ENCODE data around the gene RENBP. TPM values are rescaled to one million over a fixed set of nuclear protein-coding genes. Genes with fewer than 3 reads are reported as not detected.
"Not testable (repeated sequence)": the region's sequence is repeated elsewhere in the genome, so short reads cannot be mapped to it uniquely, and the experiment has no call there.

Gene RENBP
- total RNA-seq (2014; rRNA removed; shearing (Covaris generic); ENCODE audit: low replicate concordance): 13.5 and 15.5 TPM in 2 replicates

- no peak for DNase-seq (ENCODE audit: low read depth)
- in situ Hi-C loops (cut with HindIII; ENCODE audit: low pct_unique_long_range_greater_than_20kb, low sequenced_read_pairs): no loop called here
Observed at GRCh38 chrX:153944140-153944799, at the start of gene RENBP. TSS of gene RENBP (minus strand) at chrX:153944643. CDS start at chrX:153944610, 33 bp downstream.

DNA sequence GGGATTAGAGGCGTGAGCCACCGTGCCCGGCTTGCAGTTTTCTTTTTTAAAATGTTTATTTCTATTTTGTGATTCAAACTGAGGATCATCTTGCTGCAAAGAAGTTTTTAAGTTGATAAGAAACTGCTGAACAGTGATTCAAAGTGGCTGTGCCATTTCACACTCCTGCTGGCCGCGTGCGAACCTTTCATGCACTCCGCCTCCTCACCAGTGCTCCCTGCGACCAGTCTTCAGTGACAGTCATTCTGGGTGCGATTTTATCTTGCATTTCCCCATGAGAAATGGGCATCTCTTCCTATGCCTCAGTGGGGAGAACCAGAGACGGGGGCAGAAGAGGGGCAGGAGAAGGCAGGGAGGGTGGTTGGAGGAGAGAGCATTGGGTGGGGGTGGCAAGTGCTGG, 49.5 kb upstream of the RENBP start:
- in situ Hi-C loops (cut with HindIII; ENCODE audit: low pct_unique_long_range_greater_than_20kb, low sequenced_read_pairs): no loop called here
- DNase-seq (ENCODE audit: low read depth): no peak

- in situ Hi-C loops (cut with HindIII; ENCODE audit: low pct_unique_long_range_greater_than_20kb, low sequenced_read_pairs): no loop called here
- DNase-seq (ENCODE audit: low read depth): no peak
Observed at GRCh38 chrX:153993079-153993478, 48.6 kb upstream of the RENBP start.

- in situ Hi-C loops (cut with HindIII; ENCODE audit: low pct_unique_long_range_greater_than_20kb, low sequenced_read_pairs): no loop called here
- no peak for DNase-seq (ENCODE audit: low read depth)
Observed at GRCh38 chrX:153992180-153992579, 47.7 kb upstream of the RENBP start.

GRCh38 chrX:153991013-153991580, 46.7 kb upstream of the RENBP start:
- in situ Hi-C loops (cut with HindIII; ENCODE audit: low pct_unique_long_range_greater_than_20kb, low sequenced_read_pairs): no loop called here
- DNase-seq (ENCODE audit: low read depth): no peak

DNA sequence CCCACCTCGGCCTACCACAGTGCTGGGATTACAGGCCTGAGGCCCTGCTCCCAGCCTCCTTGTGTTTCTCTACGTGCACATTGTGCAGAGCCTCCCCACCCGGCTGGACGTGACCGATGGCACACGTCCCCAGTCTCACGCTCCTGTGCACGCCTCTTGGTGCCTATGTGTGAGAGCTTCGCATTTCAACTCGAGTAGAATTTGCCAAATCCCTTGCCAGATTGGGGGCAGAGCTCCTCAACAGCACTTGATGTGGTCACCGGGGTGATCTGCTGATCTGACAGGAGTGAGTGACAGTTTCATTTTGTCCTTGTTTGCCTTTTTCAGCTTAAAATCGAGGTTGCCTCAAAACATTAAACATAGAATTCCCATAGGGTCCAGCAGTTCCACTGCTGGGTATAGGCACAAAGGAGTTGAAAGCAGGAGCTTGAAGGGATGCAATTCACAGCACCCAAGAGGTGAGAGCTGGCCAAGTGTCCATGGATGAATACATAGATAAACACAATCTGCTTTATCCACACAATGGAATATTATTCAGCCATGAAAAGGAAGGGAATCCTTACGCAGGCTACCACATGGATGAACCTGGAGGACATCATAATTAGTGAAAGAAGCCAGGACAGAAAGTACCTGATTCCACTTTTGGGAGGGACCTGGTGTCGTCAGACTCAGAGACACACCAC, 45.7 kb upstream of the RENBP start:
- no peak for DNase-seq (ENCODE audit: low read depth)
- in situ Hi-C loops (cut with HindIII; ENCODE audit: low pct_unique_long_range_greater_than_20kb, low sequenced_read_pairs): no loop called here

DNA sequence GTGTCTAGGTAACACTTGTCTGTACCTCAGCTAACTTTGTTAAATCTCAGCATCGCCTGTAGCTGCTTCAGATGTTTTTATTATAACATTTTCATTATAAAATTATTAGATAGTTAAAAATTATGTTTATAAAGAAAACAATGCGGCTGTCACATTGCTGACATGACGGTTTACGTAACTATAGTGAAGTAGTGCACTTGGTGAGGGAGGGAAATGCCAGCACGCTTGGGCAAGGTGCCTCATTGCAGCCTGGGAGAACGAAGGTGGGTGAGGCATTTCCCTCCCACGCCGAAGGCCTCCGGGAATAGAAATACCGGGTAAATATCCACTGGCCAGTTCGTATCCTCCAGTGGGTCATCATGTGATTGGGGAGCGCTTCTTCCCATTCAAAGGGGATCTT, 44.0 kb upstream of the RENBP start:
- in situ Hi-C loops (cut with HindIII; ENCODE audit: low pct_unique_long_range_greater_than_20kb, low sequenced_read_pairs): no loop called here
- DNase-seq (ENCODE audit: low read depth): no peak

DNA sequence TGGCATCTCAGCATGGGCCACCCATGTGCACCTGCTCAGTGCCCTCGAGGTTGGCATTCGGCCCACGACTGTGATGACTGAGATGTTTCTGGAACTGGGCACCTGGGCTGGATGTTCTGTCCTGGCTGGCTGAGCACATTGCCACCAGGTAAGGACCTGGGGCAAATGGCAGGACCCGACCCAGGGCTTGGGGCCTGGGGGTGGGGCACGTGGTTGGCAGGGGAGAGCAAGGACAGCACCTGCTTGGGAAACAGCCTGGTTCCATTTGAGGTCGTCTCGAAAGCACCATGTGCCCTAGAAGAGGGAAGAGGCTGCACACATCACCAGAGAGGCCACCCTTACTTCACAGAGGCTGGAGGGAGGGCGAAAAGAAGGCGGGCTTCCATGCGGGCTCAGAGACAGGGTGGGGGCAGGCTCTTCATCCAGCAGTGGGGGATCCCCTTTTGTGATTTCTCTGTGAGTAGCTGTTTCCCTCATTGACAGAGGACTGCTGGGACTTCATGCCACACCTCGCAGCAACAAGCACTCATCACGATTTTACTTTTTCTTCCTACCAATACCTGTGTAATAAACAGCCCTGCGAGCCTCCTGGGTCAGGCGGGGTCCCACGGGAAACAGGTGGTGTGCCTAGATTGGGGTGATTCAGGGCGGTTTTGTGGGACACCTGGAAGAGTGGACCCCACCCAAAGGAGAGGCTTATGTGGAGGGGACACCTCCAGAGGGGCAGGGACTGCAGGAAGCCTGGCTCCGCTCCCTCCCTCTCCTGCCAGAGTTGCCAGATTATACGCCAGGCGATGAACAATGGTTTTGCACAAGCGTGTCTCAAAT, 40.1 kb upstream of the RENBP start:
- in situ Hi-C loops (cut with HindIII; ENCODE audit: low pct_unique_long_range_greater_than_20kb, low sequenced_read_pairs): no loop called here

GRCh38 chrX:153983321-153983801, 38.9 kb upstream of the RENBP start:
- DNase-seq (ENCODE audit: low read depth): no peak
- in situ Hi-C loops (cut with HindIII; ENCODE audit: low pct_unique_long_range_greater_than_20kb, low sequenced_read_pairs): no loop called here

More for the DNA sequence above, 40.1 kb upstream of the RENBP start:
- no peak for DNase-seq (ENCODE audit: low read depth)

DNA sequence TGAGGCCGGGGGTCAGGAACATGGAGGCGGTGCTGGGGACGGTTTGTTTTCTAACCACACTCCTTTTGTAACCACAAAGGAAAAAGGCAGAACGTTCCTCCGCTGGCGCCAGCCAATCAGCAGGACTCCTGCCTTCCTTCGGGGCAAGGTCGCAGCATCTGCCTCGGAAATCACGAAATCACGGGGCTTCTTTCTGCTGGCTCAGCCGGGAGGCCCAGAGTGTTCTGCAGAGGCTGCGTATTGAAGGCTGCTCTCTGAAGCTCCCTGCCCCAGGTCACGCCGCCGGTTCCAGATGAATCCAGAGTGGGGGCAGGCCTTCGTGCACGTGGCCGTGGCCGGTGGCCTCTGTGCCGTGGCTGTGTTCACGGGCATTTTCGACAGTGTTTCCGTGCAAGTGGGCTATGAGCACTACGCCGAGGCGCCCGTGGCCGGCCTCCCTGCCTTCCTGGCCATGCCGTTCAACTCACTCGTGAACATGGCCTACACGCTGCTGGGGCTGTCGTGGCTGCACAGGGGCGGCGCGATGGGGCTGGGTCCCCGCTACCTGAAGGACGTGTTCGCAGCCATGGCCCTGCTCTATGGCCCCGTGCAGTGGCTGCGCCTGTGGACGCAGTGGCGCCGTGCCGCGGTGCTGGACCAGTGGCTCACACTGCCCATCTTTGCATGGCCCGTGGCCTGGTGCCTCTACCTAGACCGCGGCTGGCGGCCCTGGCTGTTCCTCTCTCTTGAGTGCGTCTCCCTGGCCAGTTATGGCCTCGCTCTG, 37.5 kb upstream of the RENBP start:
- DNase-seq (ENCODE audit: low read depth): no peak
- in situ Hi-C loops (cut with HindIII; ENCODE audit: low pct_unique_long_range_greater_than_20kb, low sequenced_read_pairs): no loop called here

- in situ Hi-C loops (cut with HindIII; ENCODE audit: low pct_unique_long_range_greater_than_20kb, low sequenced_read_pairs): no loop called here
- DNase-seq (ENCODE audit: low read depth): no peak
Observed at GRCh38 chrX:153981231-153981630, 36.8 kb upstream of the RENBP start.

GRCh38 chrX:153980394-153980793, 36.0 kb upstream of the RENBP start:
- DNase-seq (ENCODE audit: low read depth); in situ Hi-C loops (cut with HindIII; ENCODE audit: low pct_unique_long_range_greater_than_20kb, low sequenced_read_pairs): not testable (repeated sequence)

DNA sequence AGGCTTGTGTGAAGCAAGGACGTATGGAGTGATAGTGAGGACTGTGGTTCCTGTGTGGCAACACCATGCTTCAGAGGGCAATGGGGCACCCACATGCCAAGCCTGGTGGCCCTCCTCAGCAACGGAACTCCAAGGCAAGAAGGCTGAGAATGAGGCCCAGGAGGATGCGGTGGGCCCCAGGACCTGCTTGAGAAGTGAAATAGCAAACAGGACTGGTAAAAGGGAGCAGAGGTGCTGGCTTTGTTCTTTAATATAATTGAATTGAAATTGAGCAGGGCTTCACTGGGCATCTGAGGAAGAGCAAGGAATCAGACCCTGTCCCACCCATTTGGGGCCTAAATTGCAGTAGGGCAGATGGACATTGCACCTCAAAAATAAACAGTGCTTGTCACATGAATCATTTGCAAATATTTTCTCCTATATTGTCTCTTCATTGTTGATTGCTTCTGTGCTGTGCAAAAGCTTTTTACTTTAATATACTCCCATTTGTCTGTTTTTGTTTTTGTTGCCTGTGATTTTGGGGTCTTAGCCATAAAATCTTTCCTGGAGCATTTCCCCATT, 30.4 kb upstream of the RENBP start:
- no peak for DNase-seq (ENCODE audit: low read depth)
- in situ Hi-C loops (cut with HindIII; ENCODE audit: low pct_unique_long_range_greater_than_20kb, low sequenced_read_pairs): no loop called here

DNA sequence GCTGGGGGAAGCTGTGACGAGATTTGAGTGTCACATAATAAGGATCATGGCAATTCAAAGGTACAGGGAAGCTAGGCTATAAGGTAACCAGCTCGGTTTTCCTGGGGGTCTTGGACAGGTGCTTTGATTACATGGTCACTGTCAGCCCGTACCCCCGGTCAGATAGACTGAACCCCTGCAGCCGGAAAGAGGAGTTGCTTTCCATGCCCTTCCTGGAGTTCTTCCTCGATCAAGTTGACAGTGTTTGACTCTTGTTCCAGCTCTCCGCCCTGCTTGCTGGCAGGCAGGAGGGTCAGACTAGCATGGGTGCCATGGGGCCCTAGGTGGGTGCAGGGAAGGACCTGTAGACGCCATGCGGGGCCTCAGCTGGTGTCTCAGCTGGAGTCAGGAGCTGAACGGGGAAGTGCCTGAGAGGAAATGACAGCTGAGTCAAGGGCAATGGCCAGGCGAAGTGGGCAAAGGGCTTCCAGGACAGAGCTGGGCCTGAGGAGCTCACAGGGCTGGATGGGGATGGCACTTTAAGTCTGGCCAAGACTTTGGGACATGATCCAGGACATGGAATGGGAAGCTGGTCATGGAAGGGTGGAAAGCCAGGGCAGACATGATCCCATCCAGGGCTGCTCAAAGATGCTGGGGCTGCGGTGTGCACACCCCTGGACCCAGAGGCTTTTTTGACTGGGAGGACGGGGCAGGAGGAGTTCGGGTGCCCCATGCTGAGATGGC, 29.7 kb upstream of the RENBP start:
- in situ Hi-C loops (cut with HindIII; ENCODE audit: low pct_unique_long_range_greater_than_20kb, low sequenced_read_pairs): no loop called here
- no peak for DNase-seq (ENCODE audit: low read depth)

GRCh38 chrX:153973127-153974002, 28.9 kb upstream of the RENBP start:
- in situ Hi-C loops (cut with HindIII; ENCODE audit: low pct_unique_long_range_greater_than_20kb, low sequenced_read_pairs): no loop called here

More at GRCh38 chrX:153973127-153974002, 28.9 kb upstream of the RENBP start:
- DNase-seq (ENCODE audit: low read depth): no peak
